ENCODE results near the gene COPS7A. TPM values are rescaled to one million over a fixed set of nuclear protein-coding genes. Genes with fewer than 3 reads are reported as not detected.

Gene COPS7A
- total and polyA plus RNA-seq, 11 donors, result 54.1 to 108 (median 82.6) TPM

- WGBS, 4 donors, result 45 to 51% (median 50%) methylated on average over 8 of the region's 8 CpGs
- H3K27me3 ChIP-seq, result peaks cover 10 to 77% (median 52%) of the 10 kb centered on the region in 9 donors
- ATAC-seq (no peak), DNase-seq (no peak)
- TF ChIP-seq POLR2A (IDR thresholded peaks at IDR 0.05) (no peak), CTCF (IDR thresholded peaks at IDR 0.05) (no peak)
- H3K9me3 ChIP-seq, result no peaks in the 10 kb centered on the region
- intact Hi-C loops (cut with DNase I), result loop anchor here in 3 of 10 donors (5.0 to 10.0 kb wide), 2 partner anchors 74 to 81 kb away; no protein-coding TSS in a partner anchor
- no peaks in the 10 kb centered on the region for H3K36me3 ChIP-seq
- no peak overlapping the region for H3K27ac ChIP-seq
- H3K4me1 ChIP-seq, result peaks cover 0 to 15% (median 8%) of the 10 kb centered on the region in 12 donors
- H3K4me3 ChIP-seq, result no peak overlapping the region
Observed at GRCh38 chr12:6698352-6699046, 25.3 kb upstream of the COPS7A start.

GRCh38 chr12:6699259-6699988 lies 24.4 kb upstream of the COPS7A start:
- DNase-seq (no peak), ATAC-seq (no peak)
- Histone ChIP-seq H3K4me1 (peaks cover 0 to 15% (median 8%) of the 10 kb centered on the region in 12 donors), H3K36me3 (no peaks in the 10 kb centered on the region), H3K27ac (no peak overlapping the region), H3K9me3 (no peaks in the 10 kb centered on the region), H3K27me3 (peaks cover 10 to 86% (median 57%) of the 10 kb centered on the region in 9 donors), H3K4me3 (peak overlapping the region in 10 of 12 donors; percentile 33 to 60 (median 50))
- 13 to 21% (median 17%) methylated on average over 16 of the region's 16 CpGs for WGBS, 4 donors
- intact Hi-C loops (cut with DNase I), result loop anchor here in 3 of 10 donors (5.0 to 10.0 kb wide), 2 partner anchors 75 to 82 kb away; no protein-coding TSS in a partner anchor
- TF ChIP-seq CTCF (IDR thresholded peaks at IDR 0.05), result no peak
- no peak for TF ChIP-seq POLR2A (IDR thresholded peaks at IDR 0.05)

DNA sequence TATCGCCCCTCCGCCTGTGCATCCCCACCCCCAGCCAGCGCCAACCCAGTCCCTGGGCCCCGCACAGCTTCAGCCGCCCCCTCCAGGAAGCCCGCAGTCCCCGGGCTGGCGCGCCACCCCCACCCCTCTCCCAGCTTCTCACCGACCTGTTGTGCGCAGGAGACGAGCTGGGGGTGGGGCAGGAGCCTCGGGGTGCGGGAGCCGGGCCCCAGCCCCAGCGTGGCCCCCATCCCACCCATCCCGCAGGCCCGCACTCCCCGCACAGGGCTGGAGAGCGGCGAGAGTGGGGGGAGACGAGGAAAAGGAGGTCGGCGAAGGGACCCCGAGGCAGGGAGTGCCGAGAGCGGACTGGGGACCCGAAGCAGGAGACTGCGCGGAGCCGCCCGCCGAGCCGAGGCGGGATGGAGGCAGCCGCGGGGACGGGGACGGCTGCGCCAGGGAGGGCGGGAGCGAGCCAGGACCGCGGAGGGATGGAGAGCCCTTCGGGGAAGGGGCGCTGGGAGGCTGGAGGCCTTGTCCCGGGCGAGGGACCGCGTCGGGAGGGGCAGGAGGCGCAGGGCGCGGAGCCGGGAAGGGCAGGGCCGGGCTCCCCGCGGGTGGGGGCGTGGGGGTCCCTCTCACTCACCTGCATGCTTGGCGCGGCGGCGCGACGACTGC lies 23.7 kb upstream of the COPS7A start:
- DNase-seq, result no peak
- peak in 2 of 4 donors; percentile 16 to 36 for ATAC-seq
- Histone ChIP-seq H3K27ac (no peak overlapping the region), H3K4me1 (peaks cover 0 to 15% (median 8%) of the 10 kb centered on the region in 12 donors), H3K4me3 (peak overlapping the region; percentile 3 to 60 (median 48)), H3K9me3 (no peaks in the 10 kb centered on the region), H3K27me3 (peaks cover 15 to 88% (median 57%) of the 10 kb centered on the region in 9 donors), H3K36me3 (no peaks in the 10 kb centered on the region)
- TF ChIP-seq POLR2A (IDR thresholded peaks at IDR 0.05) (no peak), CTCF (IDR thresholded peaks at IDR 0.05) (no peak)
- intact Hi-C loops (cut with DNase I), result loop anchor here in 3 of 10 donors (5.0 to 10.0 kb wide), 2 partner anchors 75 to 83 kb away; no protein-coding TSS in a partner anchor
- 1 to 2% (median 1%) methylated on average over 18 to 65 of the region's 65 CpGs for WGBS, 4 donors

Measured in heart left ventricle (tissue), 16 donors.